Posterior cingulate gyrus (tissue), 11 donors: ENCODE data around the gene ANO3.

Experiments
- DNase-seq, 10 donors: peaks; one replicate each; pipeline versions ENCODE4 v3.0.0 to v3.0.0-alpha.2; 2020 to 2021; ENCODE audit warnings: mixed read lengths in 3 of 10
- intact Hi-C: fragments of 100-400 bp; cut with DNase I; formaldehyde crosslinking; loops from one replicate; pipeline ENCODE4 v1.15.1; 2023

ANO3 gene

DNA sequence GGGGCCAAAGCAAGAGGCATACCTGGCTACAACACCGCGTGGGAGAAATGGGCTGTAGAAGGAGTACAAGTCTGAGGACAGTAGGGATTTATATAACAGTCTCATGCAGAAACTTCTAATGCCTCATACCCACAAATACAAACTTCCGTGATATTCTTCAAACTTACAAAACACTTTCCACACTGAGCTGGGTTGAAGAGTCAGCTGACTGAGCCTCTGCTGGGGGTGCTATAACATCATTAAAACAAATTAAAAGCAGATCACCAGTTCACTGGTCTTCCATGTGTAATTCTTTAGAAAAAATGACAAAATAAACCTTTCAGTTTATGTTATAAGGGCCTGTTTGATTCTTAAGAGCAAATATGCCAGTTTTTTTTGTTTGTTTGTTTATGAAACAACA is 148.1 kb downstream of the ANO3 start:
- intact Hi-C loops, result no loop called here
- no peak for DNase-seq

DNA sequence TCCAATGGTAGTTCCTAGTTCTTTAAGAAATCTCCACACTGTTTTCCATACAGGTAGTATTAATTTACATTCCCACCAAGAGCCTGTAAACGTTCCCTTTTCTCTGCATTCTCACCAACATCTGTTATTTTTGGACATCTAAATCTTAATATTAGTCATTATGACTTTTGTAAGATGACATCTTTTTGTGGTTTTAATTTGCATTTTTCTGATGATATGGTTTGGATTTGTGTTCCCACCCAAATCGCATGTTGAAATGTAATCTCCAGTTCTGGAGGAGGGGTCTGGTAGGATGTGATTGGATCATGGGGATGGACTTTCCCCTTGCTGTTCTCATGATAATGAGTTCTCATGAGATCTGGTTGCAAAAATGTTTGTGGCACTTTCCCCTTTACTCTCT is 151.2 kb downstream of the ANO3 start:
- no peak for DNase-seq
- intact Hi-C loops, result no loop called here

DNA sequence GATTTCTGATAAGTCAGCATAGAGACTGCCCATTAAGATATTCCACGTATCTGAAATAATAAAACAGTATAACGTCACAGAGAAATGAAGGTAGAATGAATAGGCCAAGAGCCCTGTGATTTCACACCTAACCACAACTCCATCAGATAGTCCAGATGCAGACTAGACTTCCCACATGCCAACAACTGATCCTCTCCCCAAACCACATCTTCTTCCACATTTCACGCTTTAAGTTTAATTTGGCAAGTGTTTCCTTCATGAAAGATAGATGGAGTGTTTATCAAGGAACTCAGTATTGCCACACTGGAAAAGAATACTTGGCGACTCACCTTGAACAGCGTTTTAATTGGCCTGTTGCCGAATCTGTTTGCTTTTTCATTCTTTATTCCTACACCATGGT is 158.6 kb downstream of the ANO3 start:
- DNase-seq, result no peak
- intact Hi-C loops, result no loop called here

GRCh38 chr11:26493616-26494015 is 161.7 kb downstream of the ANO3 start:
- intact Hi-C loops, result no loop called here
- no peak for DNase-seq

GRCh38 chr11:26507229-26507628 is 175.3 kb downstream of the ANO3 start:
- intact Hi-C loops, result no loop called here

GRCh38 chr11:26510164-26510563 is 178.2 kb downstream of the ANO3 start:
- intact Hi-C loops, result no loop called here
- DNase-seq, result no peak

More at GRCh38 chr11:26507229-26507628, 175.3 kb downstream of the ANO3 start:
- no peak for DNase-seq

- no peak for DNase-seq
- intact Hi-C loops, result no loop called here
Measured at GRCh38 chr11:26510756-26511155, 178.8 kb downstream of the ANO3 start.

- intact Hi-C loops, result no loop called here
- no peak for DNase-seq
Measured at GRCh38 chr11:26512196-26512595, 180.3 kb downstream of the ANO3 start.

GRCh38 chr11:26519469-26519868 is 187.5 kb downstream of the ANO3 start:
- no peak for DNase-seq
- intact Hi-C loops, result no loop called here

- DNase-seq, result no peak
- intact Hi-C loops, result no loop called here
Measured at GRCh38 chr11:26522912-26523610, 191.1 kb downstream of the ANO3 start.

DNA sequence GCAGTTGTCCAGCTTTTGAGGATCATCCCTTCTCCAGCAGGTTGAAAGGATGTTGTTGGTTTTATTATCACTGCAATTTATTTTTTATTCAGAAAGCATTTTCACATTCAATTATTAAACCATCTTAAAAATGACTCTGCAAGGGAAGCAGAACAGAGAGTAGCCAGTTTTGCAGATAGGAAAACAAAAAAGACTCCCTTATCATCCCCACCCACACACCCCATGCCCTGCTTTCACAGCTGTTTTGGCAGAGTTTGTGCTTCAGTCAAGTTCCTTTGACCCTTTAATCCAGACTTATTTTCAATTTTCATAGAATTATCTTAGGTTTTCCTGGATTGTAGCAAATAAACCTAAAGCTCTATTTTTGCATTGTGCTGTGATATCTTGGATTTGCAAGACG is 195.8 kb downstream of the ANO3 start:
- DNase-seq, result no peak
- intact Hi-C loops, result no loop called here

DNA sequence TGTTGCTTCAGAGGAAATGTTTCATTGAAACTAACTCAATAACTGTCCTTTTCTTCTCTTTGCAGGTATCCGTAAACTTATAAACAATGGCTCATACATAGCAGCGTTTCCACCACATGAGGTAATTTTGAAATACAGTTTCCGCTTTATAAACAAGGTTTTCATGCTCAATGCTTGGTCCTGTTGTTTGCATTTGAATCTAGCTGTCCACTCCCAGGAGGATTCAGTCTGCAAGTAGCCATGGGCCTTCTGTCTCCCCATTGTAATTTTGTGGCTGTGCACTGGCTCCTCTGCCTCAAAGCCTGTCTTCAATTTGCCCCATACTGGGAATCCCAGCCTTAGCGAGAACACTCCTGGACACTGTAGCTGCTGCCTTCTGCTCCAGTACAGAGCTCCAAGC is 205.4 kb downstream of the ANO3 start:
- no peak for DNase-seq
- intact Hi-C loops, result no loop called here

DNA sequence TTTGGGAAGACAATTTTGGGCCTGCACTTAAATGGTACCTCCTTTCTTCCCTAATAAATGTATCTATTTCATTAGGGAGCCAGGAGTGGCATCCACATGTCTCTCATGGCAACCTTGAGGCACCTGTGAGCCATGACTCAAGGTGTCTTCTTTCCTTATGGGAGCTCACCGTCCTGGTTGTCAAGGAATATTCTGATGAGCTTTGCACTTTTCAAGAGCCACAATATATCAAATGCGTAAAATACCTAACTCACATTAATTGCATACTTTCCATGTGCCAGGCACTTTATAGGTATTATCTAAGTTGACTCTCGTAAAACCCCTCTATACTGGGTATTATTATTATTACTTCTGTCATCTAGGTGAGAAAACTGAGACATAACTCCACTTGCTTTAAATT is 207.6 kb downstream of the ANO3 start:
- intact Hi-C loops, result no loop called here
- no peak for DNase-seq

DNA sequence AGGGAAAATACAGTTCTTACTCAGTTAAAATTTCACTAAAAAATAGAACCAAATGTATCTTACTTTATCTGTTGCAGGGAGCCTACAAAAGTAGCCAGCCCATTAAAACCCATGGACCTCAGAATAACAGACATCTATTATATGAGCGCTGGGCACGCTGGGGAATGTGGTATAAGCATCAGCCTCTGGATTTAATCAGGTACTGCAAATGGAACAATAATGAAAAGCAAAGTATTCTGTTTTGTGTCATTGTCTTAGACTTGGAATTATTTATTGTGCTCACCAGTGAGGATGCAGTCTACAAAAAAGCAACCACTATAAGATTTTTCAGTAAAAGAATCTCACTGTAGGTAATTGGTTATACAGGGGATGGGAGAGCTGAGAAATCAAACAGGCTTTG is 209.9 kb downstream of the ANO3 start:
- intact Hi-C loops, result no loop called here
- no peak for DNase-seq

DNA sequence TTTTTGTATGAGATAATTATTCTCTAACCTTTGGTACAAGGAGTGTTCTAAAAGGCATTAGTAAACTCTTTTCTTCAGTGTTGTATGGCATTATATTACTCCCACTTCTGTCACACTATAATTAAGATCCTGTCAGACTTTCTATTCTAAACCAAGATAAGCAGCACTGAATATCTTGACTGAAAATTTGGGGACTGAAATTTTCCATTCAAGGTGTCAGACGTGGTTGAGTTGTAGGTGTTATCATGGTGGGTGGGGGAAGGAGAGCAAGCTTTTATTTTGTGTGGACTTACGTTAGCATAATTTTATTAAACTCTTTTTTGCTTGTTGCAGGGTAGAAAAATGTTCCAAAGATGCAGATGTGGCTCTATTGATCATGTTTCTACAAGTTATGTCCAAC is 217.2 kb downstream of the ANO3 start:
- no peak for DNase-seq
- intact Hi-C loops, result no loop called here

GRCh38 chr11:26550022-26550421 is 218.1 kb downstream of the ANO3 start:
- intact Hi-C loops, result loop anchor here (5.0 kb wide), 1 partner anchor 253 kb away; no protein-coding TSS in a partner anchor
- no peak for DNase-seq

DNA sequence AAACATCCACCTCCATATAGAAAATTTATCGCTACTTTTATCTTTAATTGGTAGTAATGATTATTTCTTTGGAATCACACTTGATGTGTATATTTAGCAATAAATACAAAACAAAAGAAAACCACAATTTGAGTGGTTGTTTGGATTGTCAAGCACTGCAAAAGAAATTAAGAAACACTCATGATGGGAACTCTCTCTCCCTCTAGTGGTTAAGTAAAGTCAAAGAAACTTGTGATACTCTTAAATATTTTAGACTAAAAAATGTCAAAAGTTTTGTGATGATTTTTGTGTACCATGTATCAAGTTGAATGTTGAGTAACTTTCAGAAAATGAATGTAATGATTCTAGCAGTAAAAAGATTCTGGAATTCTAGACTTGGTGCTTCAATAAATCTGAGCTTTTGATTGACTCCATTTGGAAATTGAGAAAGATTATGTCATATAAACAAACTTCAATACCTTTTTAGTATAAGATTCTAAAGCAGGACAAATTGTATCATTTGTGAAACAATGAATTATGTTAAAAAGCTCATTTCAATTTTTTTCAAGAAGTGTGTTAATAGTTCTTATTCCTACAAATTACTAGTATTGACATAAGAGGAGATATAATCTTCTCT is 219.4 kb downstream of the ANO3 start:
- intact Hi-C loops, result loop anchor here (5.0 kb wide), 1 partner anchor 254 kb away; no protein-coding TSS in a partner anchor
- DNase-seq, result no peak

DNA sequence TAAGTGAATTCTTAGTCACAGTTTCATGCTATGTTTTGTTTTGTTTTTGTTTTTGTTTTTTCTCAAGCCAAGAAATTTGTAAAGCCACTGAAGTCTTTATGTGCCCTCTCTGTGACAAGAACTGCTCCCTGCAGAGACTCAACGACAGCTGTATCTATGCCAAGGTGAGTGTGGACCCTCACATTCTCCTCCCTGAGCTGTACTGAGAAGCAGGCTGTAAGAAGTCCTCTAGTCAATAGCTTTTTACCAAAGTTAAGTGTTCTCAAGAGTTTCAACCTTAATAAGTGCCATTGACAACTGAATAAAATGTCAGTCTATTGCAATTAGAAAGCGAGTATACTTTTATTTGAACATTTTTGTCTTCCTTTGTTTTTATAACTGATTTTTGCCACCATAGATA is 221.3 kb downstream of the ANO3 start:
- intact Hi-C loops, result loop anchor here (5.0 kb wide), 1 partner anchor 256 kb away; no protein-coding TSS in a partner anchor
- no peak for DNase-seq

- no peak for DNase-seq
- intact Hi-C loops, result loop anchor here (5.0 kb wide), 1 partner anchor 257 kb away; no protein-coding TSS in a partner anchor
Measured at GRCh38 chr11:26554455-26554854, 222.5 kb downstream of the ANO3 start.

- intact Hi-C loops, result no loop called here
- no peak for DNase-seq
Measured at GRCh38 chr11:26556582-26556981, 224.7 kb downstream of the ANO3 start.

- no peak for DNase-seq
- intact Hi-C loops, result no loop called here
Measured at GRCh38 chr11:26557666-26558065, 225.7 kb downstream of the ANO3 start.

DNA sequence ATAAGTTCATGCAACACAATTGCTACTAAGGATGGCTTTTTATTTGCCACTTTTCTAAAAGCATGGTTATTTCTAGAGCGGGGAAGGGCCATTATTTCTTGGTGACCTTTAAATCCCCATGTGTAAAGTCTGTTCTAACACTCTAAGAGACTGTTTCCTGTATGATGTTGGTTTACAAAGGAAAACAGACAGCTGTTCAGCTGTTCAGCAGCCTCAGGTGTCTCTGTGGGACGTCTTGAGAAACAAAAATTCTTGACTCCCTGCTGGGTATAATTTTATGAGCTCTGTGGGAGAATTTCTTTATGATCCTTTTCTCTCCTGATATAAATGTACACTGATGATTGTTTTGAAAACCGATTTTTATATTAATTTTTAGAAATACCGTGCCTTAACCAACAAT is 226.3 kb downstream of the ANO3 start:
- no peak for DNase-seq
- intact Hi-C loops, result no loop called here
